PC-9 (cell line): ENCODE measurements around the gene LRRFIP1. TPM values are rescaled to one million over a fixed set of nuclear protein-coding genes. Genes with fewer than 3 reads are reported as not detected.

Experiments
- BruUV-seq: library from RNA; stranded (reverse); fragments of 400-500 nt; replicated peaks from 2 replicates; lab custom pipeline; 2021; lab: Mats Ljungman, UMichigan
- CTCF ChIA-PET: fragments of 300-600 bp; sonication (Branson Sonifier 250); formaldehyde crosslinking; loops from one replicate; lab custom pipeline; 2022; ENCODE audit warnings: antibody characterized with exemption; lab: Charles Lee
- POLR2A ChIA-PET: fragments of 300-600 bp; sonication (Branson Sonifier 250); formaldehyde crosslinking; loops from one replicate; lab custom pipeline; 2022; ENCODE audit warnings: antibody characterized with exemption; ENCODE audit not compliant: unreplicated experiment; lab: Charles Lee
- DNase-seq, 2 experiments: peaks; one replicate each; pipeline versions ENCODE4 v3.0.0 to v3.0.0-alpha.2; 2015 to 2022; ENCODE audit warnings: mixed read lengths in 1 of 2
- H2AFZ ChIP-seq: fragments of 200-600 bp; sonication (generic); 2 replicates; pipeline ENCODE4 v1.8.1; 2017; ENCODE audit warnings: antibody characterized with exemption
- H3F3A ChIP-seq: fragments of 200-600 bp; sonication (generic); 2 replicates; pipeline ENCODE4 v1.8.1; 2017; ENCODE audit warnings: antibody characterized with exemption, mild to moderate bottlenecking, low read depth; ENCODE audit not compliant: insufficient read depth
- H3K27ac ChIP-seq: fragments of 200-600 bp; sonication (generic); 2 replicates; pipeline ENCODE4 v1.6.1; 2016; ENCODE audit warnings: mixed run types
- H3K27me3 ChIP-seq: fragments of 200-600 bp; sonication (generic); 2 replicates; pipeline ENCODE4 v1.6.1; 2016; ENCODE audit warnings: low read depth, mixed run types; ENCODE audit not compliant: insufficient read depth
- H3K36me3 ChIP-seq: fragments of 200-600 bp; sonication (generic); 2 replicates; pipeline ENCODE4 v1.6.1; 2016; ENCODE audit warnings: low read depth, mixed run types
- H3K4me1 ChIP-seq: fragments of 200-600 bp; sonication (generic); replicated peaks from 2 replicates; pipeline ENCODE4 v1.6.1; 2016; ENCODE audit warnings: mixed run types; ENCODE audit not compliant: insufficient read depth
- H3K4me2 ChIP-seq: fragments of 200-600 bp; sonication (generic); 2 replicates; pipeline ENCODE4 v1.6.1; 2017; ENCODE audit warnings: mixed run types
- H3K4me3 ChIP-seq: fragments of 200-600 bp; sonication (generic); 2 replicates; pipeline ENCODE4 v1.6.1; 2016; ENCODE audit warnings: mixed run types
- H3K79me2 ChIP-seq: fragments of 200-600 bp; sonication (generic); 2 replicates; pipeline ENCODE4 v1.6.1; 2017; ENCODE audit warnings: low read depth, mixed run types
- H3K9me2 ChIP-seq: fragments of 200-600 bp; sonication (generic); 2 replicates; pipeline ENCODE4 v1.8.1; 2017; ENCODE audit warnings: mild to moderate bottlenecking; ENCODE audit not compliant: insufficient read depth
- H3K9me3 ChIP-seq: fragments of 200-600 bp; sonication (generic); 2 replicates; pipeline ENCODE4 v1.8.1; 2016; ENCODE audit warnings: low read depth; ENCODE audit not compliant: insufficient read depth
- H4K20me1 ChIP-seq: fragments of 200-600 bp; sonication (generic); 2 replicates; pipeline ENCODE4 v1.8.1; 2017; ENCODE audit not compliant: insufficient read depth
- EZH2 ChIP-seq: fragments of 200-600 bp; sonication (generic); IDR thresholded peaks from 2 replicates; pipeline ENCODE4 v1.8.0; 2017; ENCODE audit warnings: antibody characterized with exemption, low read depth
- intact Hi-C: fragments of 100-400 bp; cut with micrococcal nuclease; formaldehyde crosslinking; loops from one replicate; pipeline ENCODE4 v1.10.0; 2022; ENCODE audit not compliant: unreplicated experiment
- total RNA-seq: library from RNA; stranded (reverse); gene quantifications from 2 replicates; pipeline ENCODE4 v1.2.3, GENCODE V29; 2021
- TF ChIP-seq, protein P1 (sequence below): fragments of 200-600 bp; sonication (generic); conservative IDR thresholded peaks from 2 replicates; pipeline ENCODE4 v1.6.1; 2017; ENCODE audit warnings: mixed run types, antibody characterized with exemption, mild to moderate bottlenecking, moderate library complexity

The LRRFIP1 gene
- total RNA-seq, 1 experiment from 2014 or later: 238 TPM

GRCh38 chr2:237721458-237721857 is 94.1 kb downstream of the LRRFIP1 start:
- Histone ChIP-seq H3K27ac (no peak overlapping the region), H2AFZ (no peak overlapping the region), H3K9me2 (no peaks in the 10 kb centered on the region), H3K36me3 (peaks cover 21% of the 10 kb centered on the region), H3F3A (peaks cover 38% of the 10 kb centered on the region), H3K9me3 (no peaks in the 10 kb centered on the region), H3K4me2 (no peak overlapping the region), H3K79me2 (peaks cover 97% of the 10 kb centered on the region), H3K27me3 (no peaks in the 10 kb centered on the region), H3K4me3 (no peak overlapping the region), H4K20me1 (peaks cover 100% of the 10 kb centered on the region), H3K4me1 (peaks cover 8% of the 10 kb centered on the region; the same call in 1 of the 2 replicates)
- intact Hi-C loops: no loop called here
- TF ChIP-seq, protein P1, sequence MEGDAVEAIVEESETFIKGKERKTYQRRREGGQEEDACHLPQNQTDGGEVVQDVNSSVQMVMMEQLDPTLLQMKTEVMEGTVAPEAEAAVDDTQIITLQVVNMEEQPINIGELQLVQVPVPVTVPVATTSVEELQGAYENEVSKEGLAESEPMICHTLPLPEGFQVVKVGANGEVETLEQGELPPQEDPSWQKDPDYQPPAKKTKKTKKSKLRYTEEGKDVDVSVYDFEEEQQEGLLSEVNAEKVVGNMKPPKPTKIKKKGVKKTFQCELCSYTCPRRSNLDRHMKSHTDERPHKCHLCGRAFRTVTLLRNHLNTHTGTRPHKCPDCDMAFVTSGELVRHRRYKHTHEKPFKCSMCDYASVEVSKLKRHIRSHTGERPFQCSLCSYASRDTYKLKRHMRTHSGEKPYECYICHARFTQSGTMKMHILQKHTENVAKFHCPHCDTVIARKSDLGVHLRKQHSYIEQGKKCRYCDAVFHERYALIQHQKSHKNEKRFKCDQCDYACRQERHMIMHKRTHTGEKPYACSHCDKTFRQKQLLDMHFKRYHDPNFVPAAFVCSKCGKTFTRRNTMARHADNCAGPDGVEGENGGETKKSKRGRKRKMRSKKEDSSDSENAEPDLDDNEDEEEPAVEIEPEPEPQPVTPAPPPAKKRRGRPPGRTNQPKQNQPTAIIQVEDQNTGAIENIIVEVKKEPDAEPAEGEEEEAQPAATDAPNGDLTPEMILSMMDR: no peak
- DNase-seq: no peak
- CTCF ChIA-PET: interaction anchor here (0.7 to 1.5 kb wide), 2 partner anchors 24 to 30 kb away, joined by 3 read pairs; no protein-coding TSS in a partner anchor
- POLR2A ChIA-PET: interaction anchor here (0.8 kb wide), 1 partner anchor 11 kb away, joined by 4 read pairs; no protein-coding TSS in a partner anchor
- no TSS peak for BruUV-seq

DNA sequence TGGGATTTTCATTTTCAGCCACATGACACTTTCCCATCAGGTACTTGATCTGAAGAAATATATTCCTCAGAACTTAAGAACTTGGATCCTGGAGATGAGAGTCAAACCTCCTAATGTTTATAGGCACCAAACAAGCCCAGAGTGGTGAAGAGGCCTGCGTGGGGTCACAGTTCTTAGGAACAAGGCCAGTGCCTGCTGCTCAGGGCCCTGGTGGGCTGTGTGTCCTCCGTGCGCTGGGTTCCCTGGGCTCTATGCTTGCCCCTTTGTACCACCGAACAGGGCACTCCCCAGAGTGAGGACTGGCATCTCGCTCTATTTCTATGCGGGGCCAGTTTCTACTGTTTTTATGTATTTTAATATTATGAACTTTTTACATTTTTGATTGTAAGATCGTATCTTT is 95.2 kb downstream of the LRRFIP1 start:
- H3K4me1 ChIP-seq: peaks cover 8% of the 10 kb centered on the region; the same call in 1 of the 2 replicates
- H3F3A ChIP-seq: peaks cover 36% of the 10 kb centered on the region
- TF ChIP-seq, protein P1: no peak
- no peak for TF ChIP-seq EZH2
- peaks cover 26% of the 10 kb centered on the region for H3K36me3 ChIP-seq
- H3K4me2 ChIP-seq: no peak overlapping the region
- H3K27me3 ChIP-seq: no peaks in the 10 kb centered on the region
- no peak for DNase-seq
- POLR2A ChIA-PET: no interaction called here
- H3K27ac ChIP-seq: no peak overlapping the region
- no peaks in the 10 kb centered on the region for H3K9me3 ChIP-seq
- H2AFZ ChIP-seq: no peak overlapping the region
- H4K20me1 ChIP-seq: peaks cover 100% of the 10 kb centered on the region
- peaks cover 97% of the 10 kb centered on the region for H3K79me2 ChIP-seq
- H3K4me3 ChIP-seq: no peak overlapping the region
- intact Hi-C loops: loop anchor here (1.0 to 2.0 kb wide), 2 partner anchors 7 to 22 kb away; no protein-coding TSS in a partner anchor
- CTCF ChIA-PET: interaction anchor here (0.7 to 1.5 kb wide), 3 partner anchors 20 to 44 kb away, joined by 3 read pairs; no protein-coding TSS in a partner anchor
- no TSS peak for BruUV-seq
- H3K9me2 ChIP-seq: no peaks in the 10 kb centered on the region

GRCh38 chr2:237723023-237723422 is 95.6 kb downstream of the LRRFIP1 start:
- Histone ChIP-seq H3K4me3 (no peak overlapping the region), H3K9me2 (no peaks in the 10 kb centered on the region), H2AFZ (no peak overlapping the region), H3K79me2 (peaks cover 97% of the 10 kb centered on the region), H3K9me3 (no peaks in the 10 kb centered on the region), H3K36me3 (peaks cover 26% of the 10 kb centered on the region), H3K27me3 (no peaks in the 10 kb centered on the region), H3K27ac (no peak overlapping the region), H3F3A (peaks cover 36% of the 10 kb centered on the region), H3K4me1 (peaks cover 8% of the 10 kb centered on the region; the same call in 1 of the 2 replicates), H3K4me2 (no peak overlapping the region), H4K20me1 (peaks cover 100% of the 10 kb centered on the region)
- ChIA-PET POLR2A (no interaction called here), CTCF (interaction anchor here (0.7 to 1.5 kb wide), 3 partner anchors 20 to 44 kb away, joined by 3 read pairs; no protein-coding TSS in a partner anchor)
- TF ChIP-seq EZH2: no peak
- TF ChIP-seq, protein P1: no peak
- no peak for DNase-seq
- no TSS peak for BruUV-seq
- intact Hi-C loops: loop anchor here (1.0 to 2.0 kb wide), 2 partner anchors 8 to 22 kb away; no protein-coding TSS in a partner anchor
